WTC11 (cell line): Measurements from ENCODE around the gene PDCD6IP. TPM values are rescaled to one million over a fixed set of nuclear protein-coding genes. Genes with fewer than 3 reads are reported as not detected.

Experiments
- ATAC-seq: fragments of 200-7000 bp; cut with Tn5 transposase; 2 replicates; pipeline ENCODE4 v1.10.0; 2021; ENCODE audit warnings: mild to moderate bottlenecking, moderate library complexity
- CTCF ChIA-PET: fragments of 300-600 bp; sonication (Branson Sonifier 250); formaldehyde crosslinking; loops from one replicate; lab custom pipeline; 2021; ENCODE audit warnings: antibody characterized with exemption; lab: Charles Lee
- POLR2A ChIA-PET: fragments of 350-600 bp; sonication (Branson Sonifier 250); formaldehyde crosslinking; loops from one replicate; lab custom pipeline; 2021; ENCODE audit warnings: antibody characterized with exemption; lab: Charles Lee
- DNase-seq: peaks from one replicate; pipeline ENCODE4 v3.0.0; 2021; ENCODE audit warnings: low spot score
- H3K27ac Mint-ChIP-seq: 2 replicates; pipeline ENCODE4 v1.8.0; 2021; ENCODE audit warnings: mixed read lengths
- H3K27me3 Mint-ChIP-seq: 2 replicates; pipeline ENCODE4 v1.8.0; 2021; ENCODE audit warnings: low read depth, mild to moderate bottlenecking, moderate library complexity, mixed read lengths
- H3K36me3 Mint-ChIP-seq: 2 replicates; pipeline ENCODE4 v1.8.0; 2021; ENCODE audit warnings: mixed read lengths
- H3K4me1 Mint-ChIP-seq: 2 replicates; pipeline ENCODE4 v1.8.0; 2022; ENCODE audit warnings: mixed read lengths
- H3K4me3 Mint-ChIP-seq: 2 replicates; pipeline ENCODE4 v1.8.0; 2021; ENCODE audit warnings: mild to moderate bottlenecking, moderate library complexity, mixed read lengths
- H3K9me3 Mint-ChIP-seq: 2 replicates; pipeline ENCODE4 v1.8.0; 2021; ENCODE audit warnings: mixed read lengths
- AFF4 ChIP-seq: sonication (generic); formaldehyde crosslinking; IDR thresholded peaks from 2 replicates; pipeline ENCODE4 v1.8.1; 2023; ENCODE audit warnings: mild to moderate bottlenecking, missing genetic modification reagents, borderline replicate concordance
- ARID4B ChIP-seq: sonication (generic); formaldehyde crosslinking; IDR thresholded peaks from 2 replicates; pipeline ENCODE4 v1.8.0; 2023; ENCODE audit warnings: missing genetic modification reagents, mild to moderate bottlenecking, borderline replicate concordance
- ATF1 ChIP-seq: sonication (generic); formaldehyde crosslinking; IDR thresholded peaks from 2 replicates; pipeline ENCODE4 v1.8.1; 2023; ENCODE audit warnings: mild to moderate bottlenecking, moderate library complexity, missing genetic modification reagents
- ATF3 ChIP-seq: sonication (generic); formaldehyde crosslinking; conservative IDR thresholded peaks from 2 replicates; pipeline ENCODE4 v1.8.1; 2022; ENCODE audit warnings: mild to moderate bottlenecking, missing genetic modification reagents
- CBFB ChIP-seq: sonication (generic); formaldehyde crosslinking; IDR thresholded peaks from 2 replicates; pipeline ENCODE4 v1.8.1; 2022; ENCODE audit warnings: mild to moderate bottlenecking, low read depth, missing genetic modification reagents
- CDX4 ChIP-seq: fragments of 250-450 bp; sonication (Bioruptor Pico); IDR thresholded peaks from 2 replicates; pipeline ENCODE4 v1.9.0; 2021; ENCODE audit warnings: moderate library complexity, mild to moderate bottlenecking, inconsistent platforms, borderline replicate concordance
- CTCF ChIP-seq: fragments of 200-600 bp; IDR thresholded peaks from 2 replicates; pipeline ENCODE4 v1.8.0; 2022; ENCODE audit warnings: antibody characterized with exemption
- FOXP1 ChIP-seq: sonication (generic); formaldehyde crosslinking; IDR thresholded peaks from 2 replicates; pipeline ENCODE4 v1.8.0; 2022; ENCODE audit warnings: missing genetic modification reagents, mild to moderate bottlenecking, moderate library complexity, borderline replicate concordance
- GABPB1 ChIP-seq: sonication (generic); formaldehyde crosslinking; IDR thresholded peaks from 2 replicates; pipeline ENCODE4 v1.8.1; 2023; ENCODE audit warnings: mild to moderate bottlenecking, missing genetic modification reagents
- HMGA2 ChIP-seq: fragments of 250-450 bp; sonication (Bioruptor Pico); IDR thresholded peaks from 2 replicates; pipeline ENCODE4 v1.4.0; 2021; ENCODE audit warnings: mild to moderate bottlenecking, moderate library complexity
- NFATC4 ChIP-seq: fragments of 250-450 bp; sonication (Bioruptor Pico); IDR thresholded peaks from 2 replicates; pipeline ENCODE4 v1.9.0; 2021; ENCODE audit warnings: mild to moderate bottlenecking
- PRDM15 ChIP-seq: sonication (generic); formaldehyde crosslinking; IDR thresholded peaks from 2 replicates; pipeline ENCODE4 v1.8.0; 2022; ENCODE audit warnings: missing genetic modification reagents
- TCF7 ChIP-seq: sonication (generic); formaldehyde crosslinking; IDR thresholded peaks from 2 replicates; pipeline ENCODE4 v1.8.0; 2022; ENCODE audit warnings: mild to moderate bottlenecking, low read depth, missing genetic modification reagents, moderate library complexity
- USF1 ChIP-seq: sonication (generic); formaldehyde crosslinking; IDR thresholded peaks from 2 replicates; pipeline ENCODE4 v1.8.0; 2022; ENCODE audit warnings: mild to moderate bottlenecking, missing genetic modification reagents
- USF2 ChIP-seq: sonication (generic); formaldehyde crosslinking; IDR thresholded peaks from 2 replicates; pipeline ENCODE4 v1.8.1; 2023; ENCODE audit warnings: mild to moderate bottlenecking, missing genetic modification reagents, moderate library complexity
- ZBTB21 ChIP-seq: sonication (generic); formaldehyde crosslinking; IDR thresholded peaks from 2 replicates; pipeline ENCODE4 v1.8.1; 2023; ENCODE audit warnings: mild to moderate bottlenecking, missing genetic modification reagents, borderline replicate concordance
- total RNA-seq: library from RNA; stranded (reverse); gene quantifications from 3 replicates; pipeline ENCODE4 v1.2.3, GENCODE V29; 2021

The PDCD6IP gene
- total RNA-seq, 1 experiment from 2014 or later, result 173 TPM

GRCh38 chr3:33795131-33795530, 3.3 kb upstream of the PDCD6IP start:
- ChIA-PET CTCF (no interaction called here), POLR2A (no interaction called here)
- no peak for ATAC-seq
- H3K4me3 Mint-ChIP-seq, result no peak overlapping the region
- no peak overlapping the region for H3K27ac Mint-ChIP-seq
- peaks cover 18% of the 10 kb centered on the region for H3K4me1 Mint-ChIP-seq
- H3K9me3 Mint-ChIP-seq, result no peaks in the 10 kb centered on the region
- H3K36me3 Mint-ChIP-seq, result no peaks in the 10 kb centered on the region
- no peaks in the 10 kb centered on the region for H3K27me3 Mint-ChIP-seq
- TF ChIP-seq USF1 (CRISPR knock-in tag), result no peak
- no peak for TF ChIP-seq ATF3 (CRISPR knock-in tag)
- TF ChIP-seq FOXP1 (CRISPR knock-in tag), result no peak
- no peak for TF ChIP-seq AFF4
- TF ChIP-seq USF2 (CRISPR knock-in tag), result no peak
- TF ChIP-seq CDX4 (CRISPR knock-in tag), result no peak
- TF ChIP-seq PRDM15 (CRISPR knock-in tag), result no peak
- no peak for TF ChIP-seq HMGA2
- no peak for TF ChIP-seq NFATC4 (CRISPR knock-in tag)
- no peak for TF ChIP-seq CTCF
- DNase-seq, result no peak

- DNase-seq (no peak), ATAC-seq (no peak)
- H3K36me3 Mint-ChIP-seq, result no peaks in the 10 kb centered on the region
- no peaks in the 10 kb centered on the region for H3K9me3 Mint-ChIP-seq
- H3K27ac Mint-ChIP-seq, result no peak overlapping the region
- ChIA-PET POLR2A (no interaction called here), CTCF (no interaction called here)
- H3K4me1 Mint-ChIP-seq, result peaks cover 24% of the 10 kb centered on the region
- H3K27me3 Mint-ChIP-seq, result no peaks in the 10 kb centered on the region
- no peak overlapping the region for H3K4me3 Mint-ChIP-seq
- TF ChIP-seq CBFB (CRISPR knock-in tag), result no peak
- no peak for TF ChIP-seq GABPB1 (CRISPR knock-in tag)
- TF ChIP-seq ARID4B (CRISPR knock-in tag), result no peak
- no peak for TF ChIP-seq ZBTB21
- no peak for TF ChIP-seq NFATC4 (CRISPR knock-in tag)
- no peak for TF ChIP-seq ATF1 (CRISPR knock-in tag)
- TF ChIP-seq TCF7 (CRISPR knock-in tag), result no peak
Observed at GRCh38 chr3:33795856-33796536, 2.4 kb upstream of the PDCD6IP start.
